Omental fat pad (tissue), 4 donors: ENCODE measurements around the gene KRT6A. TPM values are rescaled to one million over a fixed set of nuclear protein-coding genes. Genes with fewer than 3 reads are reported as not detected.

Experiments
- ATAC-seq: fragments of 150-250 bp; one replicate; pipeline ENCODE4 v1.9.1; 2016; ENCODE audit warnings: mild to moderate bottlenecking, moderate library complexity; ENCODE audit not compliant: low FRiP score
- DNase-seq: peaks from one replicate; pipeline ENCODE4 v3.0.0-alpha.2; 2019; ENCODE audit warnings: low spot score
- total RNA-seq, 4 donors: library from RNA; depleted of rRNA; stranded (reverse); fragments of >200 nt; gene quantifications; one replicate each; pipeline ENCODE4 v1.1.0, GENCODE V29; 2016
- TF ChIP-seq, protein P1 (sequence below), 3 donors: fragments of 450-650 bp; IDR thresholded peaks; one replicate each; pipeline ENCODE4 v1.5.1; 2016 to 2017; ENCODE audit warnings: antibody characterized with exemption in 3 of 3, mild to moderate bottlenecking in 3 of 3, moderate library complexity in 2 of 3

The KRT6A gene
- total RNA-seq, 4 donors from 2014 or later, result 3.3 to 40.7 (median 8.4) TPM

DNA sequence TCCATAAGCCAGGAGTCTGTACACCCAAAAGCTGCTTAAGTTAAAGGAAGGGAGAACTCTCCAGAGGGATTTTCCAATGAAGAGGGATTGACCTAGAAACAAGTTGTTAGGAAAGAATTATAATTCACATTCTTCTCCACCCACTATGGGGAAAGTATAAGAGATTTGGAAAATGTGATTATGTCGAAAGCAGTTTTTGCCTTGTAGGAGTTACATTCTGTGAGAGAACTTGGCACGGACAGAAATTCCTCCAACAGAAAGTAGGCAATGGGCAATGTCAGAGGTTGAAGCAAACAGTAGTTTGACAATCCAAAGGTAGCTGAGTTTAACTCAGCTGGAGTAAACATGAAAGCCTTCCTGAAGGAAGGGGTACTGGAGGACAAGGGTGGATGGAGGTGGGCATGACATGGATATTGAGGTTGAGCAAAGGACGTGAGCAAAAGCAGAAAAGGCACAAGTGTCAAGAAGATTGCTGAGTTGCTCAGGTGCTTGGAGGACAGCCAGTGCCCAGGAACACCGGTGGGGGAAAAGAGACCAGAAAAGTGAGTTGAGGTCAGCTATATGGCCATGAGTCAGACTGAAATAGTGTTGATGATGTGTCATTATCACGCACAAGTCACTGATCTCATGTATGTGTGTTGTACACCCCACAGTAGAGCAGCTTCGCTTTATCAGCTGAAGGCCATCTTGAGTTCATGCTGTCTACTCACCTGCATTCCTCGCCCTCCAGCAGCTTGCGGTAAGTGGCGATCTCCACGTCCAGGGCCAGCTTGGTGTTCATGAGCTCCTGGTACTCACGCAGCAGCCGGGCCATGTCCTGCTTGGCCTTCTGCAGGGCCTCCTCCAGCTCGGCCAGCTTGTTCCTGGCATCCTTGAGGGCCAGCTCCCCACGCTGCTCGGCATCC, 23.1 kb upstream of the KRT6A start:
- peak; percentile 80 for ATAC-seq
- TF ChIP-seq, protein P1, sequence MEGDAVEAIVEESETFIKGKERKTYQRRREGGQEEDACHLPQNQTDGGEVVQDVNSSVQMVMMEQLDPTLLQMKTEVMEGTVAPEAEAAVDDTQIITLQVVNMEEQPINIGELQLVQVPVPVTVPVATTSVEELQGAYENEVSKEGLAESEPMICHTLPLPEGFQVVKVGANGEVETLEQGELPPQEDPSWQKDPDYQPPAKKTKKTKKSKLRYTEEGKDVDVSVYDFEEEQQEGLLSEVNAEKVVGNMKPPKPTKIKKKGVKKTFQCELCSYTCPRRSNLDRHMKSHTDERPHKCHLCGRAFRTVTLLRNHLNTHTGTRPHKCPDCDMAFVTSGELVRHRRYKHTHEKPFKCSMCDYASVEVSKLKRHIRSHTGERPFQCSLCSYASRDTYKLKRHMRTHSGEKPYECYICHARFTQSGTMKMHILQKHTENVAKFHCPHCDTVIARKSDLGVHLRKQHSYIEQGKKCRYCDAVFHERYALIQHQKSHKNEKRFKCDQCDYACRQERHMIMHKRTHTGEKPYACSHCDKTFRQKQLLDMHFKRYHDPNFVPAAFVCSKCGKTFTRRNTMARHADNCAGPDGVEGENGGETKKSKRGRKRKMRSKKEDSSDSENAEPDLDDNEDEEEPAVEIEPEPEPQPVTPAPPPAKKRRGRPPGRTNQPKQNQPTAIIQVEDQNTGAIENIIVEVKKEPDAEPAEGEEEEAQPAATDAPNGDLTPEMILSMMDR (IDR thresholded peaks at IDR 0.05), result no peak
- DNase-seq, result no peak

DNA sequence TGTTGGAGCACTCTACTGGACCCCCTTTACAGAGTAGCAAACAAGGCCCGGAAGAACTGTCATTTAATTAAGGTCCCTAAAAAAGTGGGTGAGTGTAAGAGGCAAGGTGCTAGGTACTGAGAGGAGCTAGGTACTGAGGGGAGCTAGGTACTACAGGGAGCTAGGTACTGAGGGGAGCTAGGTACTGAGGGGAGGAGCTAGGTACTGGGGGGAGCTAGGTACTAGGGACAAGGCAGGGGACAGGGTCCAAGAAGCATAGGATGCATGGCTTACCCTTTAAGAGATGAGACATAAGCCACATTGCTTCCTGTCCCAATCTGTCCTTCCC, 22.2 kb upstream of the KRT6A start:
- TF ChIP-seq, protein P1 (IDR thresholded peaks at IDR 0.05), result no peak
- DNase-seq (no peak), ATAC-seq (no peak)

DNA sequence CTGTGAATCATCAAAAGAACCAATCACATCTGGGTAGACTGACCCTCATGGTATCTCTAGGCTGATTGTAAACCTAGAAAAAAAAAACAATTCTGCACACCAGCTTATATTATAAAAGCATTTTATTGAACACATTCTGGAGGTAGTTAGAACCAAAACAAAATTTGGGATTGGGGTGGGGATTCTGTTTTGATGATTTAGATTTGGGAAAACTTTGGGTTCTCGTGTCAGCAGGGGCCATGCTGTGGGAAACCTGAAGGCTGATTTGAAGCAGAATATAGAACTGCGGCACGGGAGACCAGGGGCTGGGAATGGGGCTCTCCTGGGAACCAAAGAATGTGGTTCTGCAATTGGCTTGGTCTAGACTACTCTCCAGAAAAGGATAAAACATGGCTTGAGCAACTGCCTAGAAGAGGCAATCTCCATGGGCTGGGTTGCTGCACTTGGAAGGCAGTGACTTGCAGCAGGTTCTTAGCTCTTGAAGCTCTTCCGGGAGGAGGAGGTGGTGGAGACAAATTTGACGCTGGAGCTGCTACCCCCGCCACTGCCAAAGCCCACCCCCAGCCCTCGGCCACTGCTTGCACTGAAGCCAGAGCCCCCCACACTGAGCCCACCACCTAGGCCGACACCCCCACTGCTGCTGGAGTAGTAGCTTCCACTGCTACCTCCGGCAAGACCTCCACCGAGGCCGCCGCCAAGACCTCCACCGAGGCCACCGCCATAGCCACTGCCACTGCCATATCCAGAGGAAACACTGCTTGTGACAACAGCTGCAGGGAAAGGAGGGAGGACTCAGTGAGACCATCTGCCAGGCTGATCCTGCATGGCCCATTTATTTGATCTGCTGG, 21.6 kb upstream of the KRT6A start:
- no peak for ATAC-seq
- no peak for DNase-seq
- TF ChIP-seq, protein P1 (IDR thresholded peaks at IDR 0.05), result no peak

DNA sequence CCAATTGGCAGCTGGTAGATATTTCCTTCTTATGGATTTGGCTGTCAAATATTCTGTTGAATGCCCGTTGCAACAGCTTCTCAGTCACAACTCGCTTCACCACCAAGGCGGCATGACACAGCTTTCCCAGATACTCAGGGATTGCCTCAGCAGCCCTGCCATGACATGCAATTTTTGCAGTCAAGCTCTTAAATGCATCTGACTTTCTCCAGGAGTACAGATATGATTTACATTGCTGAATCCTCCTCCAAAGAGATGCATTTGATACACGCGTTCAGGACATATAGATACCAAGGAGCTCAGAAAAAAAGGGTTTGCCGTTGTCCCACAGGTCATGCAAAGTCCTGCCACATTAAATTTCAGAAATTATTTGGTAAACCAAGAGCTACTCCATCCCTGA, 20.7 kb upstream of the KRT6A start:
- no peak for DNase-seq
- TF ChIP-seq, protein P1 (IDR thresholded peaks at IDR 0.05), result no peak
- no peak for ATAC-seq

DNA sequence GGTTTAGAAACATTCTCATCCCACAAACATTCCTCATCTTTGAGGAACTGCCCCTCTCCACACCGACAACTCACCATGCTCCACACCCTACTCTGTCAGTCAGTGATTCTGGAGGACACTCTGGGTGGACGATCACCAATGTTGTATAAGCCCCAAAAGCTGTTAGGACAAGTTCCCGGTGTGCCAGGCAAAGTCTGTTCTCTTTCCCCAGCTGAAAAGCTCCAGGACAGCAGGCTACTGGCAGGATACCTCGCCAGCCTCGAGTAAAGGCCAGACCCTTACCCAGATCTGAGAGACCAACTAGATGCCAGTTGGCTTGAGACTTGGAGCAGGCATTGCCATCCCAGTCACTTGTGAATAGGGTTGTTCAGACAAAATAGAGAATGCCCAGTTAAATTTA, 15.2 kb upstream of the KRT6A start:
- TF ChIP-seq, protein P1 (IDR thresholded peaks at IDR 0.05), result no peak
- no peak for DNase-seq
- peak; percentile 34 for ATAC-seq

DNA sequence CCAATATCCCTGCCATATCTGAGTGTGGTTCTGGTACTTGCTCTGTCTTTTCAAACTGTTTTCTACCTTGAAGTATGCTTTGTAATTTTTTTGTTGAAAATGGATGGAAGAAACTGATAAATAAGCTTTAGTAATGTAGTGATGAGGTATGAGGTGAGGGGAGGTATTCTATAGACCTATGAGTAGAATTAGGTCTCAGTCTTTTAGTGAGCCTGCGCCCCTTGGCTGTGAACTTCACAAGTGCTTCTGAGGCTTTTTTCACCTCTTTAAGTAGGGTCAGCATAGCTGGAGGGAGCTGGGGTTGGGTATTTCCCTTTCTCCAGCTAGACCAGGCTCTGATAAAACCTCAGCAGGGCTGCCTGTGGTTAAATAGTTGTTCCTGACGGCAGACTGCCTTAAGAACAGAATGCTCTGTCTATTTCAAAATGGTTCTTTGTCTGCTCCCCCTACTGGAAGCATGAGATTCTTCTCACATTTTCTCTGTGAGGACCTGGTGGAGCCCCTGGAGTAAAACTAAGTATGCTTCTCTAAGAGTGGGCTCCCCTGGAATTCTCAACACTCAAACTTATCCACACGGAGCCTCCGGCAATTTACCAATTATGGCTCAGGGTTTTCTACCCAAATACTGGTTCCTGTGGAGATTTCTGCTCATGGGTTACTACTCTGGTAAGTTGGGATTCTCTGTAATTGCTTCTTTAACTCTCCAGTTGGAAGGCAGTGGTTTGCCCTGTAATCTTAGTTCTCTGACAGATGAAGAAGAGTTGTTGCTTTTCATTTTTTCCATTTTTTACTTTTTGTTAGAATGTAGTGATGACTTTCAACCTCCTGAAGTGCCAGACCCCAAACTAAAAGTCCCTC, 14.0 kb upstream of the KRT6A start:
- no peak for DNase-seq
- peak; percentile 70 for ATAC-seq
- TF ChIP-seq, protein P1 (IDR thresholded peaks at IDR 0.05), result no peak
